ENCODE results near the gene EPC1. TPM values are rescaled to one million over a fixed set of nuclear protein-coding genes. Genes with fewer than 3 reads are reported as not detected.

EPC1 gene
- total and polyA plus RNA-seq, 5 donors from 2014 or later: 46.6 to 218 (median 62.2) TPM

- H3K9me3 Mint-ChIP-seq: peaks cover 0 to 4% (median 0%) of the 10 kb centered on the region in 7 donors
- Histone ChIP-seq H3K36me3 (ENCODE audit: control insufficient read depth, insufficient read depth, low read length) (no peaks in the 10 kb centered on the region), H3K4me1 (ENCODE audit: control insufficient read depth, insufficient read depth, low read length, poor library complexity, severe bottlenecking) (peaks cover 9% of the 10 kb centered on the region), H3K27me3 (ENCODE audit: control insufficient read depth, insufficient read depth, low read length) (no peaks in the 10 kb centered on the region), H3K27ac (ENCODE audit: insufficient read depth, low read length, poor library complexity, severe bottlenecking) (no peak overlapping the region), H3K4me3 (ENCODE audit: low read depth, low read length) (no peak overlapping the region), H3K9me3 (ENCODE audit: control insufficient read depth in 2 of 2, low read length in 2 of 2) (peaks cover 0 to 5% of the 10 kb centered on the region in 2 experiments)
- ATAC-seq (ENCODE audit: low read depth in 2 of 2) (no peak), DNase-seq (no peak)
- H3K4me1 Mint-ChIP-seq: peaks cover 0 to 9% (median 3%) of the 10 kb centered on the region in 4 donors
- H3K27me3 Mint-ChIP-seq: peaks cover 4% of the 10 kb centered on the region
- no peaks in the 10 kb centered on the region for H3K36me3 Mint-ChIP-seq
- no peak overlapping the region for H3K27ac Mint-ChIP-seq
- H3K4me3 Mint-ChIP-seq: no peak overlapping the region
Observed at GRCh38 chr10:32384171-32384570, 37.2 kb upstream of the EPC1 start.

GRCh38 chr10:32381165-32381564, 34.2 kb upstream of the EPC1 start:
- ATAC-seq (ENCODE audit: low read depth in 2 of 2): no peak
- no peaks in the 10 kb centered on the region for H3K27me3 Mint-ChIP-seq
- H3K27ac Mint-ChIP-seq: peak overlapping the region in 2 of 3 donors; percentile 48 to 57
- H3K27ac ChIP-seq (ENCODE audit: insufficient read depth, low read length, poor library complexity, severe bottlenecking): no peak overlapping the region
- H3K4me1 Mint-ChIP-seq: no peaks in the 10 kb centered on the region
- no peak overlapping the region for H3K4me3 ChIP-seq (ENCODE audit: low read depth, low read length)
- no peaks in the 10 kb centered on the region for H3K36me3 Mint-ChIP-seq
- H3K9me3 Mint-ChIP-seq: peaks cover 0 to 2% (median 0%) of the 10 kb centered on the region in 7 donors
- no peak overlapping the region for H3K4me3 Mint-ChIP-seq
- no peaks in the 10 kb centered on the region for H3K36me3 ChIP-seq (ENCODE audit: control insufficient read depth, insufficient read depth, low read length)
- no peak for DNase-seq
- no peaks in the 10 kb centered on the region for H3K27me3 ChIP-seq (ENCODE audit: control insufficient read depth, insufficient read depth, low read length)
- H3K9me3 ChIP-seq (ENCODE audit: control insufficient read depth in 2 of 2, low read length in 2 of 2): no peaks in the 10 kb centered on the region
- H3K4me1 ChIP-seq (ENCODE audit: control insufficient read depth, insufficient read depth, low read length, poor library complexity, severe bottlenecking): peaks cover 14% of the 10 kb centered on the region

- Histone ChIP-seq H3K4me3 (ENCODE audit: low read depth, low read length) (peak overlapping the region; percentile 95), H3K36me3 (ENCODE audit: control insufficient read depth, insufficient read depth, low read length) (no peaks in the 10 kb centered on the region), H3K4me1 (ENCODE audit: control insufficient read depth, insufficient read depth, low read length, poor library complexity, severe bottlenecking) (peaks cover 21% of the 10 kb centered on the region), H3K9me3 (ENCODE audit: control insufficient read depth in 2 of 2, low read length in 2 of 2) (no peaks in the 10 kb centered on the region), H3K27ac (ENCODE audit: insufficient read depth, low read length, poor library complexity, severe bottlenecking) (peak overlapping the region; percentile 89), H3K27me3 (ENCODE audit: control insufficient read depth, insufficient read depth, low read length) (no peaks in the 10 kb centered on the region)
- H3K4me3 Mint-ChIP-seq: no peak overlapping the region
- peaks cover 0 to 6% (median 5%) of the 10 kb centered on the region in 4 donors for H3K4me1 Mint-ChIP-seq
- ATAC-seq (ENCODE audit: low read depth in 2 of 2): no peak
- H3K36me3 Mint-ChIP-seq: no peaks in the 10 kb centered on the region
- no peaks in the 10 kb centered on the region for H3K27me3 Mint-ChIP-seq
- no peak for DNase-seq
- H3K27ac Mint-ChIP-seq: no peak overlapping the region
- H3K9me3 Mint-ChIP-seq: peaks cover 0 to 2% (median 0%) of the 10 kb centered on the region in 7 donors
Observed at GRCh38 chr10:32379950-32380551, 33.1 kb upstream of the EPC1 start.

DNA sequence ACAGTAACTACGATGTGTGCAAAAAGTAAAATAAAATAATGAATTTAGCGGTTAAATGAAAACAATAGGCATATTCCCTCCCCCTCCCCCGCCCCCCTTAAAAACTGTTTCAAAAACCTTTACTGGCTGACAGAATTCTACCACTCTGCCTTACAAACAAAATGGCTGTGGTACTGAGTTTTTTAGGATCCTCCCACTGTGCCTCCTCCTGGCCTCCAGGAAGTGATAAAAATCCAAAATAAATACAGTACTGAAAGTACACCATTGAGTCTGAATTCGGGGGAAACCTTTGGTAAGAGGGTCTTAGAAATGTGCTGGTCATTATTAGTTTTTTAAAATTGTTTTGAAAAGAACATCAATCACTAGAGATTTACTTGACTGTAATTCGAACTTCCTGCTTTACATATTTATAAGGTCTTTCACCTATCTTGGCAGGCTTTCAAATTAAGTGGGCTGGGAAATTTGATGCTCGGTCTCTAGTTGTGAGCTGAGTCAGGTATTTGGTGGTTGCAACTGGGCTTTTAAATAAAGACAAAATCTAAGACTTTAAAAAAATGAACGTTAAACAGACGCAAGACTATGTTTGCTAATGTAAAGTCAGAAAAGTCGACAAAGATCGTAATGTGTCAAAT, 32.5 kb upstream of the EPC1 start:
- ATAC-seq (ENCODE audit: low read depth in 2 of 2): peak; percentile 20 to 21
- H3K27ac ChIP-seq (ENCODE audit: insufficient read depth, low read length, poor library complexity, severe bottlenecking): peak overlapping the region; percentile 89

GRCh38 chr10:32378363-32379317, 31.7 kb upstream of the EPC1 start:
- Mint-ChIP-seq H3K27ac (no peak overlapping the region), H3K4me3 (no peak overlapping the region)

More for the DNA sequence above, 32.5 kb upstream of the EPC1 start:
- H3K4me1 Mint-ChIP-seq: peaks cover 0 to 12% (median 9%) of the 10 kb centered on the region in 4 donors
- peak; percentile 10 to 79 (median 58) for DNase-seq
- H3K27ac Mint-ChIP-seq: no peak overlapping the region
- Histone ChIP-seq H3K27me3 (ENCODE audit: control insufficient read depth, insufficient read depth, low read length) (no peaks in the 10 kb centered on the region), H3K4me3 (ENCODE audit: low read depth, low read length) (peak overlapping the region; percentile 95), H3K4me1 (ENCODE audit: control insufficient read depth, insufficient read depth, low read length, poor library complexity, severe bottlenecking) (peaks cover 28% of the 10 kb centered on the region), H3K9me3 (ENCODE audit: control insufficient read depth in 2 of 2, low read length in 2 of 2) (no peaks in the 10 kb centered on the region), H3K36me3 (ENCODE audit: control insufficient read depth, insufficient read depth, low read length) (no peaks in the 10 kb centered on the region)
- no peaks in the 10 kb centered on the region for H3K36me3 Mint-ChIP-seq
- H3K9me3 Mint-ChIP-seq: peaks cover 0 to 2% (median 0%) of the 10 kb centered on the region in 7 donors
- H3K4me3 Mint-ChIP-seq: no peak overlapping the region
- no peaks in the 10 kb centered on the region for H3K27me3 Mint-ChIP-seq

GRCh38 chr10:32377458-32378259, 30.7 kb upstream of the EPC1 start:
- H3K36me3 ChIP-seq (ENCODE audit: control insufficient read depth, insufficient read depth, low read length): no peaks in the 10 kb centered on the region
- Mint-ChIP-seq H3K4me3 (no peak overlapping the region), H3K9me3 (no peaks in the 10 kb centered on the region), H3K27me3 (no peaks in the 10 kb centered on the region), H3K36me3 (peaks cover 5% of the 10 kb centered on the region), H3K27ac (no peak overlapping the region), H3K4me1 (peaks cover 0 to 27% (median 21%) of the 10 kb centered on the region in 4 donors)
- peak in 1 of 2 donors; percentile 20 for ATAC-seq (ENCODE audit: low read depth in 2 of 2)
- peak; percentile 33 to 82 (median 78) for DNase-seq
- peaks cover 40% of the 10 kb centered on the region for H3K4me1 ChIP-seq (ENCODE audit: control insufficient read depth, insufficient read depth, low read length, poor library complexity, severe bottlenecking)
- H3K27me3 ChIP-seq (ENCODE audit: control insufficient read depth, insufficient read depth, low read length): no peaks in the 10 kb centered on the region
- peak overlapping the region; percentile 89 for H3K27ac ChIP-seq (ENCODE audit: insufficient read depth, low read length, poor library complexity, severe bottlenecking)
- no peaks in the 10 kb centered on the region for H3K9me3 ChIP-seq (ENCODE audit: control insufficient read depth in 2 of 2, low read length in 2 of 2)
- peak overlapping the region; percentile 95 for H3K4me3 ChIP-seq (ENCODE audit: low read depth, low read length)

More at GRCh38 chr10:32378363-32379317, 31.7 kb upstream of the EPC1 start:
- no peaks in the 10 kb centered on the region for H3K9me3 Mint-ChIP-seq
- H3K27me3 Mint-ChIP-seq: no peaks in the 10 kb centered on the region
- peaks cover 2% of the 10 kb centered on the region for H3K36me3 Mint-ChIP-seq
- peak; percentile 96 to 98 for ATAC-seq (ENCODE audit: low read depth in 2 of 2)
- no peaks in the 10 kb centered on the region for H3K36me3 ChIP-seq (ENCODE audit: control insufficient read depth, insufficient read depth, low read length)
- H3K4me3 ChIP-seq (ENCODE audit: low read depth, low read length): peak overlapping the region; percentile 95
- H3K4me1 ChIP-seq (ENCODE audit: control insufficient read depth, insufficient read depth, low read length, poor library complexity, severe bottlenecking): peaks cover 33% of the 10 kb centered on the region
- DNase-seq: peak; percentile 89 to 96 (median 91)
- no peaks in the 10 kb centered on the region for H3K9me3 ChIP-seq (ENCODE audit: control insufficient read depth in 2 of 2, low read length in 2 of 2)
- H3K4me1 Mint-ChIP-seq: peaks cover 0 to 19% (median 13%) of the 10 kb centered on the region in 4 donors
- H3K27ac ChIP-seq (ENCODE audit: insufficient read depth, low read length, poor library complexity, severe bottlenecking): peak overlapping the region; percentile 89
- no peaks in the 10 kb centered on the region for H3K27me3 ChIP-seq (ENCODE audit: control insufficient read depth, insufficient read depth, low read length)

GRCh38 chr10:32376771-32377170, 29.8 kb upstream of the EPC1 start:
- Histone ChIP-seq H3K27me3 (ENCODE audit: control insufficient read depth, insufficient read depth, low read length) (no peaks in the 10 kb centered on the region), H3K4me1 (ENCODE audit: control insufficient read depth, insufficient read depth, low read length, poor library complexity, severe bottlenecking) (peaks cover 46% of the 10 kb centered on the region), H3K9me3 (ENCODE audit: control insufficient read depth in 2 of 2, low read length in 2 of 2) (no peaks in the 10 kb centered on the region), H3K27ac (ENCODE audit: insufficient read depth, low read length, poor library complexity, severe bottlenecking) (peak overlapping the region; percentile 89), H3K36me3 (ENCODE audit: control insufficient read depth, insufficient read depth, low read length) (peaks cover 5% of the 10 kb centered on the region), H3K4me3 (ENCODE audit: low read depth, low read length) (peak overlapping the region; percentile 95)
- peak overlapping the region in 1 of 4 donors; percentile 81 for H3K4me3 Mint-ChIP-seq
- H3K4me1 Mint-ChIP-seq: peaks cover 5 to 35% (median 29%) of the 10 kb centered on the region in 4 donors
- ATAC-seq (ENCODE audit: low read depth in 2 of 2): no peak
- peaks cover 12% of the 10 kb centered on the region for H3K36me3 Mint-ChIP-seq
- no peaks in the 10 kb centered on the region for H3K27me3 Mint-ChIP-seq
- DNase-seq: no peak
- H3K9me3 Mint-ChIP-seq: no peaks in the 10 kb centered on the region
- H3K27ac Mint-ChIP-seq: peak overlapping the region in 2 of 3 donors; percentile 75 to 81

Measured in CD4-positive, CD25-positive, alpha-beta regulatory T cell (primary cell).